Occipital lobe (tissue), 3 donors: ENCODE results near the gene PIGU. TPM values are rescaled to one million over a fixed set of nuclear protein-coding genes. Genes with fewer than 3 reads are reported as not detected.
"Not testable (repeated sequence)": the region's sequence is repeated elsewhere in the genome, so short reads cannot be mapped to it uniquely, and the experiment has no call there.

Source experiments
- DNase-seq: peaks from one replicate; lab custom pipeline; 2025; lab: John Stamatoyannopoulos, UW
- small RNA-seq: library from RNA; depleted of rRNA; stranded (forward); fragments of <200 nt; gene quantifications from one replicate; pipeline ENCODE3, GENCODE V24; 2014
- total RNA-seq: library from RNA; depleted of rRNA; stranded (reverse); fragments of >200 nt; gene quantifications from one replicate; pipeline ENCODE4 v1.2.3, GENCODE V29; 2014

Gene PIGU
- total RNA-seq, 1 donor from 2014 or later, result 14.8 TPM

DNA sequence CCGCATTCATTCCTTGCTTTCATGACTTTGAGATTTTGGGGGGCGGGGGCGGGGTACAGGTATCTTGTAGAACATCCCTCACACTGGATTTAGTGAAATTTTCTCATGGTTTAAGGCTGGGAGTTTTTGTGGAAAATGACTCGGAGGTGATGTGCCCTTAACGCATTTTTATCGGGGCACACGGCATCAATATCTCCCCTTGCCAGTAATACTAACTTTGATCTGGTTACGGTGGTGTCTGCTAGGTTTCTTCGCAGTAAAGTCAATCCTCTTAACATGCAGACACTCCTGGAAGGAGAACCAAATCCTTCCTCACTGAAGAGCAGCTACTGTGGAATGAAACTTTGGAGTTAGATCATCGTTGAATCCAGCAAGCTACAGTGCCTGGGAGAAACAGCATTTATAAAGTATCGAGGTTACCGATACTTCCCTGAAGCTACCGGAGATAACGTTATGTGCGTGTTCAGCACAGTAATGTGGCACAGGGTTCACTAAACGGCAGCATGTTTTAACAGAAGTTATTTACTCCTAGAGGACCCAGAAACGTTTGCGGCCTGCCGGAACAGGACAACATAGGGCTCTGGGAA is 161.9 kb downstream of the PIGU start:
- no peak for DNase-seq

DNA sequence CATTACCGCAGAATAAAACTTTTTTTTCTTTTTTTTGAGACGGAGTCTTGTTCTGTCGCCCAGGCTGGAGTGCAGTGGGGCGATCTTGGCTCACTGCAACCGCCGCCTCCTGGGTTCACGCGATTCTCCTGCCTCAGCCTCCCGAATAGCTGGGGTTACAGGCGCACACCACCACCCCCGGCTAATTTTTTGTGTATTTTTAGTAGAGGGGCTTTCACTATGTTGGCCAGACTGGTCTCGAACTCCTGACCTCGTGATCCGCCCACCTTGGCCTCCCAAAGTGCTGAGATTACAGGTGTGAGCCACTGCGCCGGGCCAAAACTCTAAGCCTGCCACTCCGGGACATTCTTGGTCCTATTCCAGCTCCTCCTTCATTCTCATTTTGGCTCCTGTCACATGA is 162.9 kb downstream of the PIGU start:
- not testable (repeated sequence) for DNase-seq

DNA sequence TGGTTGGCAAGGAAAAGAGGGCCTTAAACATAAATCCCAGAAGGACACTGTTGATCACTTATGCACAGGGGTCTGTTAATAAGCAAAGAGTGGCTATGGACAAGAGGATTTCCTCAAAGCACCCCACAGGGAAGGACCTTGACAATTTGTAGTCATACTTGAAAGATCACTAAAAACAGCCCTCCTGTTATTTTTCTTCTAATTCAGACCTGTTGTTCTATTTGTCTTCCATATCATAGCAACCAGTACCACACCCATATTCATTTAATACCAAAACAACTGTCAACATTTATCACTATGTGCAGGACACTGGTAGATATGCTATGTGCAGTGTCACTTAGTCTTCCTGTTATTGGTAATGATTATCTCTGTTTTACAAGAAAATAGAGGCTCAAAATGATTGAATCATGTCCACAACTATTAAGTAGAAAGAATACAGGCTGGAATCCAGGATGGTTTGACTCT is 163.9 kb downstream of the PIGU start:
- no peak for DNase-seq

DNA sequence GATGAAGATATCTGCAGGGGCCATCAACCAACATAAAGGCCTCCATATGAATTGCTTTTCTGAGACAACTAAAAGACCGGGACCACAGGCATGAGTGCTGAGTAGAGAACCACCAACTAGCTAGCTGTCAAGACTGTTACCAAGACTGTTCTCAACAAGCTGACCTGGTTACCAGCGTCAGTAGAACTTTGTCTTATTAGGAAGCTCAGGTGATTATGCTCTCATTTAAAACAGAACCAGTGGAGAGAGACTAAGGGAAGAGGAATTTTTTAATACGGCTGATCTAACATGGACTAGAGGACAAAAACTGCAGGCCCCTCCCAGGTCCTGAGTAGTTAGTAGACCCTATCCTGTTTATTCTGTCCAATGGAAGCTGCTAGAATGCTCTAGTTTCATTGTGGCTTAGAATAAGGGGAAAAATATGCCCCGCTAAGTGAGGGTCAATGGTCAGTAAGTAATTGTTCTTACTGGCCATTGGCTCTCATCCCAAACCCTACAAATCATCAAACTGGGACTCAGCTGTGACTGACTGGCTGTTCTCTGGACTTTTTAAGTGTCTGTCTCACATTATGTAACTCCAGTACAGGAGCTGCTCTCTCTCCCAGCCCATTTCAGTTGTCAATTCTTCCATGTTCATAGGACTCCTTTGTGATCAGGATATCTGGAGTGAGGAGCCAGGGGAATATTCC is 164.5 kb downstream of the PIGU start:
- DNase-seq, result no peak

DNA sequence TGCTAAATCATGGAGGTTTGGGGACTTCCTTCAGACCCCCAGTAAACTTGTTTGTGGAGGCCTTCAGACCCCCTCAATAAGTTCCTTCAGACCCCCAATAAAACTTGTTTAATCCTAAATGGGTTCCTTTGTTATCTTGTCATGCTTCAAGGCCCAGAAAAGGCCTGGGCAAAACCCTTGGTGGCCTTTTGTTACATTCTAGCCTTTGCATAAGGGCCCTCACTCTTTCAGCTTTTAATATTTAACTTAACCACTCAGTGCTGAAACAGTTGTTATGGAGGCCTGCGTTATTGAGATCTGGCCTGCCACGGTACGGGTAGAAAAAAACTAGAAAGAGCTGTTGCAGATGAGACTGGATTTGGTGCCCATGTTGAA is 165.0 kb downstream of the PIGU start:
- DNase-seq, result no peak

DNA sequence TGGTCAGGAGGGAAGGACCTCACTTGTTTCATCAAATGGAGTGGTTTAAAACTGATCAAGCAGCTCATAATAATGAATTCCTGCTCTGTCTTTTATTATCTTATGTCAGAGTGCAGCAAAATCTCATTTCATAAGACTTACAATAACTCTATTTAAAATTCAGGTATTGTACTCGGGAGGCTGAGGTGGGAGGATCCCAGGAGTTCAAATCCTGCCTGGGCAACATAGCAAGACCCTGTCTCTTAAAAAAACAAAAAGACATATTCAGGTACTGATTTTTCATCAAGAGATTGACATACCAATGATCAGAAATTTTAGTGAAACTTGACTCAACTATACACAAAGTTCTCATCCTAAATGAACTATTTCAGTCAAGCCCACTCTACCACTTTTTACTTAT is 166.3 kb downstream of the PIGU start:
- DNase-seq, result no peak

Small RNAs within 50 kb of the gene (small RNA-seq; reads per million reads assigned to genes)
- not detected for gene AL118520.1
- gene RF00019, result not detected

Other genes with a start within 250 kb of the PIGU start
- gene DYNLRB1, start 160.7 kb downstream of the PIGU start, total RNA-seq, result 33.5 TPM
- gene MAP1LC3A, start 118.4 kb downstream of the PIGU start, total RNA-seq, result 30.7 TPM
- gene TP53INP2, start 27.3 kb upstream of the PIGU start, total RNA-seq, result 3.9 TPM
- 60.8 TPM for gene NCOA6, start 148.6 kb upstream of the PIGU start, total RNA-seq
- 19.0 TPM for gene GGT7, start 195.8 kb upstream of the PIGU start, total RNA-seq
- 29.0 TPM for gene ACSS2, start 199.5 kb upstream of the PIGU start, total RNA-seq